HG02623 (cell line): Measurements from ENCODE around the gene PIGB.
"Not testable (repeated sequence)": the region's sequence is repeated elsewhere in the genome, so short reads cannot be mapped to it uniquely, and the experiment has no call there.

Source experiments
- ATAC-seq: cut with Tn5 transposase; IDR thresholded peaks from one replicate; pipeline ENCODE4 v1.9.1; 2021; ENCODE audit warnings: moderate library complexity; ENCODE audit not compliant: unreplicated experiment

PIGB gene

DNA sequence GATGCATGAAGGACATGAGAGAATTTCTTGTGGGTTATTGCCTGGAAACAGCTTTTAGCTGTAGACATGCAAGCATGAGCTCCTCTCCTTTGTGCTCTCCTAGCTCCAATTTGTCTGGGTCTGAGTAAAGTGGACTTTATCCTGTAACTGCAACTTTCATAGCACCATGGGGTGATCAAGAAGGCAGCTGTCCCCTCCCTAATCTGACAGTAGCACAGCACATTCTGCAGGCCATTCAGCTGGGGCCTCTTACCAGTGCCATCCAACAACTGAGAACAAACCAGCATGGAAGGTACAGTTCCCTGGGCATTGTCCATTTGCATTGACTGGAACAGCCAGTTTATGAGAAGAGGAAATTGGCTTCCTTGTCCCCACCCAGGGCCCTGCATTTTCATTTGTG, 21.7 kb upstream of the PIGB start:
- ATAC-seq: no peak

DNA sequence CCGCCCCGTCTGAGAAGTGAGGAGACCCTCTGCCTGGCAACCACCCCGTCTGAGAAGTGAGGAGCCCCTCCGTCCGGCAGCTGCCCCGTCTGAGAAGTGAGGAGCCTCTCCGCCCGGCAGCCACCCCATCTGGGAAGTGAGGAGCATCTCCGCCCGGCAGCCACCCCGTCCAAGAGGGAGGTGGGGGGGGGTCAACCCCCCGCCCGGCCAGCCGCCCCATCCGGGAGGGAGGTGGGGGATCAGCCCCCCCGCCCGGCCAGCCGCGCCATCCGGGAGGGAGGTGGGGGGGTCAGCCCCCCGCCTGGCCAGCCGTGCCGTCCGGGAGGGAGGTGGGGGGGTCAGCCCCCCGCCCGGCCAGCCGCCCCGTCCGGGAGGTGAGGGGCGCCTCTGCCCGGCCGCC, 16.2 kb upstream of the PIGB start:
- not testable (repeated sequence) for ATAC-seq

DNA sequence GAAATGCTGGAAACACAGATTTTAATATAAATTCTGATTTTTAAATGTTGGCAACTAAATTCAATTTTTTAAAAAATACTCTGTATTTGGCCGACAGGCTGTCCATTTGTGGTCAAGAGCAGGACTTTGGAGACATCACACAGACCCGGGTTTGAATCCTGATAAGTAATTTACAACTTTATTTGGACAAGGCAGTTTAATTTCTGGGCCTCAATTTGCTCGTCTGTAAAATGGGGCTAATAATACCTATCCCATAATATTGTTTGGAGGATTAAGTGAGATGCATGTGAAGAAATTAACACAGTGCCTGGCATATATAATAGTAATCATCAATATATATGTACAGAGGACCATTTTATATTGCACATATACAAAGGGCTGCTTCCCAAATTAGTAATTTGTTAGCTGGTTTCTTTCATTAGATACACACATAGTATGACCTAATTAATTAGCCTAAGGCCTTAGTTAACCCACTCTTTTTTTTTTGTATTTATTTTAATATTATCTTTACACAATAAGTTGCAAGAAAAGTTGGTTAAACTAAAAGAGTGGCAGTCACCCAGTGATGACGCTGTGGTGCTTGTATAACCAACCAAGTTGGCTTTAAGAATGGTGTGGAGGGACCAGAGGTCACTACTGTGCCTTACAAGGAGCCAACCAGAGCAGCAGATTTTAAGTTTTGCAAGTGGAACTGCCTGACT, 665 bp downstream of the PIGB start:
- ATAC-seq: peak; percentile 33

DNA sequence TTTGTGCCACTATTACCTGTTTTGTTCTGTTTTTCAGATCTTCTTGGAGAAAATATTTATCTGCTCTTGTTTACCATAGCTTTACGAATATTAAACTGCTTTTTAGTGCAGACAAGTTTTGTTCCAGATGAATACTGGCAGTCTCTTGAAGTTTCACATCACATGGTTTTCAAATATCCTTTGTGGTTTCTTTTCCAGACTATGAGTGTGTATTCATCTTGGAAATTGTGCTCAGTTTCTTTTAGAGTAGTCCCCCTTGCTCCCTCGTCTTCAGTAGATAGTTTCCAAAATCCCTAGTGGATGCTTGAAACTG, 1.2 kb downstream of the PIGB start:
- no peak for ATAC-seq

DNA sequence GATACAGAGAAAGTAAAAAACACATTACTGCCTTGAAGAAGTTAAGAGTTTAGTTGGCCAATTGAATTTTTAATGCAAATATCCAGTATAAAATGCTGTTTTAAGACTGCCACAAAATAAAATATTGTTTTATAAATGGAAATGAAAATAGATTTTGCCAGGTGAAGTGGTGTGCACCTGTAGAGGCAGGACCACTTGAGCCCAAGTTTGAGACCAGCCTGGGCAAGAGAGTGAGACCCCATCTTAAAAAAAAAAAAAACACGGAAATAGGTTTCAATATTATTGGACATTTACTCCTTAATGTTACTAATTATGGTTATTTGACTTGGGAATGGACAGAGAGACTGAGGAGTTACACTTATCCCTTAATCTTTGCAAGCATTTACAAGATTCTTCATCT, 1.9 kb downstream of the PIGB start:
- ATAC-seq: no peak

DNA sequence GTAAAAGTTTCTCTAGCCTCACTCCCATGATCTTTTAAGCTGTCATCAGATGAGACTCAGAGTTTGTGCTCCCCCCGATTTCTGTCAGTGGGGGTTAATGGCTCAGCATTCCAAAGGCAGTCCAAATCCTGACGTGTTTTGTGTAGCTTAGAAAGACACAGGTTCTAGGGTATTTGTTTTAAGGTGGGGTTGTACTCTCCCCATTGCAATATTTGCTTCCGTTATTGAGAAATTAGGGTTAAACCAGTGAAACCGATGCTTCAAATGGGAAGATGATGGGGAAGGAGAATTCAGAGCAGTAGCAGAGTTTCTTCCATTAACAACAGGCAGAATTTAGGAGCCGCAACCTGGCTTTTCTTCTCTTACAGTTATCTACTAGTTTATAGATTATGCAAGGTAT, 3.4 kb downstream of the PIGB start:
- ATAC-seq: no peak

DNA sequence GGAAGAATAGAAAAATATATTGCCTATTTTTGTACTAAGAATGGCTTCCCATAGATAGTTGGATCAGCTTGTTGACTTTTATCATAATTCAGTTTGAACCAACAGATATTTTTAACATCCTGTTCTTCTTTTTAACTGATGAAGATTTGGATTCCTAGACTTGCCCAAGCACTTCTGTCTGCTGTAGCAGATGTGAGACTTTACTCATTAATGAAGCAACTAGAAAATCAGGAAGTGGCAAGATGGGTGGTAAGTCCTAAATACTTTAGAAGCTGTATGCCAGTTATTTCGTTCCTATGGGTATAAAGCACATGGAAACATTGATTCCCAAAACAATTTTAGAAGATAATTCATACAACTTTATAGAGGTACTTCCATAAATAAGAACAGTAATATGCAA, 8.4 kb downstream of the PIGB start:
- ATAC-seq: no peak

DNA sequence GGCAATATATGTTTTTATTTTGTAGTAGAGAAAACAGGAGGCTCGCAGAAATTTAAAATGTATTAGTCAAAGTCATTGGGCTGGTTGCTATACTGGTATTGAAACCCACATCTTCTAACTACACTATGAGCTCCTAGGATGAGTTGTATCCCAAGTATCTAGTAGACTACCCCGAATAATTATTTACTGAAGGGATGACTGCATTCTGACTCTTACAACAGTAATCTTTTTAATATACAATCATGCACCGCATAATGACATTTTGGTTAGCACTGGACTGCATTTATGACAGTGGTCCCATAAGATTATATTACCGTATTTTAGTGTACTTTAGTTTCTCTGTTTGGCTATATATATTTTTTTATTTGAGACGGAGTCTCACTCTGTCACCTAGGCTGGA, 15.3 kb downstream of the PIGB start:
- ATAC-seq: no peak

DNA sequence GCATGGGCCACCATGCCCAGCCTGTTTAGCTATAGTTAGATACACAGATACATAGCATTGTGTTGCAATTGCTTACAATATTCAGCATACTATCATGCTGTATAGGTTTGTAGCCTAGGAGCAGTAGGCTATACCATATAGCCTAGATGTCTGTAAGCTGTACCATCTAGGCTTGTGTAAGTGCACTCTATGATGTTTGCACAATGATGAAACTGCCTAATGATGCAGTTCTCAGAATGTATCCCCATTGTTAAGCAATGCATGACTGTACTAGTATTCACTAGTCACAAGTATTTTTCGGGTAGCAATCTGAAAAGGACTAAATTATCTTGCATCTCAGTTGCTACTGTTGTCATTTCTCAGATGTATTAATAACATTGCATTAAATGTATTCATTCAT, 16.0 kb downstream of the PIGB start:
- no peak for ATAC-seq

DNA sequence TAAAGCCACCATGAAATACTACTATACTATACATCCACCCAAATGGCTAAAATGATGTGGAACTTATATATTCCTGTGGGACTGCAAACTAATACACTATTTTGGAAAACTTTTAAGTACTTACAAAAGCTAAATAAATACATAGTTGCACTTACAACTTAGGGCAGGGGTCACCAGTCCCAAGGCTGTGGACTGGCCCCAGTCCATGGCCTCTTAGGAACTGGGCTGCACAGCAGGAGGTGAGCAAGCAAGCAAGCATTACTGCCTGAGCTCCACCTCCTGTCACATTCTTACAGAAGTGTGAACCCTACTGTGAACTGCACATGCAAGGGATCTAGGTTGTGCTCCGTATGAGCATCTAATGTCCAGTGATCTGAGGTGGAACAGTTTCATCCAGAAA, 18.1 kb downstream of the PIGB start:
- no peak for ATAC-seq

DNA sequence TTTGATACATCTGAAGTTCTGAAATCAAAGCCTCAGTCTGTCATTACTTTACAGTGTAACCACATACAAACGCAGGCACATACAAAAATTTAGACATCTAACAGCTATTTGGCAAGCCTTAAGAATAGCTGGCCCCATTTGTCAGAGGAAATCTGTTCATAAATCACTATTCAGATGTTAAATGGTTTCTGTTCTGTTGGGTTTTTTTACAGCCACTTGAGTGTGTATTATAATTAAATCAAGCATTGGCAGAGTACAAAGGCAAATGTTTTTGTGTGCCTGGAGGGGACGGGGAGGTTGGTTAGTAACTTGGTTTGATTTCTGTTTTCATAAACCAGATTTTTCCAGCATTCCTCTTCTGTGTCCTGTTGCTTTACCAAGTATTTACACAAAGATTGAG, 24.1 kb downstream of the PIGB start:
- no peak for ATAC-seq

DNA sequence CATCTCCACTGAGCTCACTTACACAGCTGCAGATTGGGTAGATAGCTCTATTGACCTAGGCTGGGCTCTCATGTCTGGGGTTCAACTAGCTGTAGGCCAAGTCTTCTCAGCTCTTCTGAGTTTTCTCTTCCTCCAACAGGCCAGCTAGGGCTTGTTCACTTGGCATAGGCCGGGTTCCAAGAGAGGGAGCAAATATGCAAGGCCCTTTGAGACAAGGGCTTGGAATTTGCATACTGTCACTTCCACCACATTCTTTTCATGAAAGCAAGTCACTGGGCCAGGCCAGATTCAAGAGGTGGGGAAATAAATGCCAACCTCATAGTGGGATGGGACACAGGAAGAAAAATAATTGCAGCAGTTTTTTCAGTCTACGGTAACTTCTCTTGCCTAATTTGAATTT, 25.2 kb downstream of the PIGB start:
- ATAC-seq: no peak

DNA sequence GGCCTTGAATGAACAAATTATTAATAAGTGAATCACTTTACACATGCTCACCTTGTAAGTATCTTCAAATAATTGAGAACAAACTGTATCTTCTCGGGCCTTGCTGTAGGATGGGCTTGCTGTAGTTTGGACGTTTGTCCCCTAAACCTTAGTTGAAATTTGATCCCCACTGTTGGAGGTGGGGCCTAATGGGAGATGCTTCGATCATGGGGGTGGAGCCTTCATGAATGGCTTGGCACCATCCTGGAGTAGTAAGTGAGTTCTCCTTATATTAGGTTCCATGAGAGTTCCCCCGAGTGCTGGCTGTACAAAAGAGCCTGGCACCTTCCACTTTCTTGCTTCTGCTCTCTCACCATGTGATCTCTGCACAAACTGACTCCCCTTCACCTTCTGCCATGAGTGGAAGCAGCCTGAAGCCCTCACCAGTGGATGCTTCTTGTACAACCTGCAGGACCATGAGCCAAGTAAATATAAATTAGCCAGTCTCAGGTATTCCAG, 29.3 kb downstream of the PIGB start:
- no peak for ATAC-seq

DNA sequence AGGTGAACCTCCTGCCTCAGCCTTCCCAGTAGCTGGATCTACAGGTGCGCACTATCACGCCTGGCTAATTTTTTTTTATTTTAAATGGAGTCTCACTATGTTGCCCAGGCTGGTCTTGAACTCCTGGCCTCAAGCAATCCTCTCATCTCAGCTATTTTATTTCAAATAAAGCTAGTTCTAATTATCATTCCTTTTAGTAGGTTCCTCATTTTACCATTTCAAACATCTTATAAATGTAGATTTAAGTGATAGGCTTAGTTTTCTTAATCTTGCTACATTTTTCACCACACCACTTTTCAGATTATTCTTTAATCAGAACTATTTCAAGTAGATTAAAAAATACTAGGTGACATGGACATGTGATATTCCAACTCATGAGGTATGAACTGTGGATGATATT, 30.3 kb downstream of the PIGB start:
- ATAC-seq: no peak

DNA sequence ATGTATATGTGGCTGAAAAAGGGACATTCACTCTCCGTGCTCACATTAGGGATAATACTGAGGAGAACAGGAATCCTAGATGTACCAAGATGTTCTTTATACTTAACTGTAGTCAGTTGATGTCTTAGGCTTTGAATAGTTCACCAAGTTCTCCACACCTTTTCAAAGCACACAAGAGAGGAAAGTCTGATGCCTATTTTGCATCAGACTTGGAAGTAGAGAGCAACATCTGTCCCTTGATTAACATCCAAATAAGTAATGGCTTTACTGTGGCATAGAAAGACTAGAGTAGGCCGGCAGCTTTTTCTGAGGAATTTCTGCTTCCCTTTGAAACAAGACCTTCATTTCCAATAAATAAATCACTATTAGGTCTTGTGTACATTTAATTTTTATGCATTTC, 34.0 kb downstream of the PIGB start:
- ATAC-seq: no peak

DNA sequence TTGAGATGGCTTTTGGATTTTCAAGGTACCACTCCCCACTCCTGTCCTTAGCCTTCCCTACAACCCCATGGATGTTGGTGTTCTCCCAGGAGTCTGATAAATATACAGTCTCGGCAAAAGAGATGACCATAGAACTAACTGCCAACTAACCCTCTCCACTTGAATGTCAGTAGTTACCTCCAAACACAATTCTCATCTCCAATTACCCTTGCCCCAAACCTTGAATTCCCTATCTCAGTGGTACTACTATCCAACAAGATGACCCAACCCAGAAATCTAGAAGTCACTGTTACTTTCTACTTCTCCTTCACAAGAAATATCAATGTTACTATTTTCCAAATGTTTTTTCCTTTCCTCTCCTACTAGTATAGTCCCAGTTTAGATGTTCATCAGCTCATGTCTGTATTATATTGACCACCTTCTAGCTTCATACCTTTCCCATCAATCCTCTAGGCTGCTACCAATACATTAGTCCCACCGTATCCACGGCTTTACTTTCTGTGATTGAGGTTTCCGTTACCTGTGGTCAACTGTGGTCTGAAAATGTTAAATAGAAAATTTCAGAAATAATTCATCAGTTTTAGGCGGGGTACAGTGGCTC, 38.1 kb downstream of the PIGB start:
- no peak for ATAC-seq

DNA sequence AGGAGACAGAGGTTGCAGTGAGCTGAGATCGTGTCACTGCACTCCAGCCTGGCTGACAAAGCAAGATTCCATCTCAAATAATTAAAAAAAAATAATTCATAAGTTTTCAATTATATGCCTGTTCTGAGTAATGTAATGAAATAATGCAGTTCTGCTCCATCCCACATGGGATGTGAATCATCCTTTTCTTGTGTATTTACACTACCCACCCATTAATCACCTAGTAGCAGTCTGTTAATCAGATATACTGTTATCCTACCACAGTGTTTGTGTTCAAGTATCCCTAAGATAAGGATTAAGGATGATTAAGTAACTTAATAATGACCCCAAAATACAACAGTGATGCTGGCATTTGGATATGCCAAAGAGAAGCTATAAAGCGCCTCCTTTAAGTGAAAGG, 38.8 kb downstream of the PIGB start:
- ATAC-seq: no peak

DNA sequence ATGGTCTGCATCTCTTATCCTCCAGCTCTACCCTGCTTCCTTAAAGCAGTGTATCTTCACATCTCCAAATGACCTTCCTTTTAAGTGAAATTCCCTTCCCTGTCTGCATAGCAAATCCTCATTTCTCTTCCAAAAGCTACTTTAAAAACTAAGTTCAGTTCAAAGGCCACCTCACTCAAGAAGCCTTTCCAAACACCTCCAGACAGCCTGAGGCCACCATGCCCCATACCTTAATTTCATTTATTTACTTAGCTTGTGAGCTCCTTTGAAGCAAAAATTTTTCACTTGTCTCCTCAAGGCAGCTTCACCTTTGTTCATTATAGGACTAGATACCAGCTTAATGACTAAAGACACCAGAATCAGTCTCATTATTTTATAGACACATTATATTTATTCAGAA, 39.4 kb downstream of the PIGB start:
- no peak for ATAC-seq

DNA sequence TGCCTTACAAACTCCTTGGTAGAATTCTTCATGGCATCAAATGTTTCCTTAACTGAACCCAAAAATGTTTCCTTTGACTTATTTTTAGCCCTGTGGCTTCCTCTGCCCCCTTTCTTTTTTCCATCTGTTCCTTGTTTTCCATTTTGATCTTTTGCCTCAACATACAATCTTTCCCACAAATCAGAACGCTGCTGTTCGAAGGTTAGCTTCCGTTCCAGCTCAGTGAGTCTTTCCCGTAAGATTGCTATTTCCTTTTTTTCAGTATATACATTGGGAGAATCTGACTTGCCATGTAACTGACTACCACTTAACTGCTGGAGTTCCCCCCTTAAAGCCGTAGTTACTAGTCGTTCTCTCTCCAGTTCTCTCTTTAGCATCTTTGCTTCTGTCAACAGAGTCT, 41.2 kb downstream of the PIGB start:
- ATAC-seq: no peak

DNA sequence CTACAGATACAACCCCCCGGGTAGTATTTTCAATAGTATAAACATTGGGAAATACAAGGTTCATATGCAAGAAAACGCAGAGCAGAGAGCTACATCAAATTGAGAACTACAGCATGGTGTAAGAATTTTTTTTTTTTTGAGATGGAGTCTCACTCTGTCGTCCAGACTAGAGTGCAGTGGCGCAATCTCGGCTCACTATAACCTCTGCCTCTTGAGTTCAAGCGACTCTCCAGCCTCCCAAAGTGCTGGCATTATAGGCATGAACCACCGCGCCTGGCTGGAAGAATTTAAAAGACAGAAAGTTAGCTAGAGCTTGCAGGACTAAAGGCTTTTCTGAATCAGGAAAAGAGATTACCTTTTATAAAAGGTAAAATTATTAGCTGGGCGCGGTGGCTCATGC, 42.0 kb downstream of the PIGB start:
- ATAC-seq: no peak

DNA sequence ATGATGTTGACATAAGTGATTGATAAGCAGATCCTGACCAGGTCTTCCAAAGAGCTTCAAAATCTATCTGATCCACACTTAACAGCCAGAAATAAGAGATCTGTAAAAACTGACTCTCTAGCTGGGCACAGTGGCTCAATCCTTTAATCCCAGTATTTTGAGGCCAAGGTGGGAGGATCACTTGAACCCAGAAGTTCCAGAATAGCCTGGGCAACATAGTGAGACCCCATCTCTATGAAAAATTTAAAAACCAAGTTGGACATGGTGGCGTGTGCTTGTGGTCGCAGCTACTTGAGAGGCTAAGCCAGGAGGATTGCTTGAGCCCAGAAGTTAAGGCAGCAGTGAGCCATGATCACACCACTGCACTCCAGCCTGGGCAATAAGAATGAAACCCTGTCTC, 43.6 kb downstream of the PIGB start:
- ATAC-seq: no peak

DNA sequence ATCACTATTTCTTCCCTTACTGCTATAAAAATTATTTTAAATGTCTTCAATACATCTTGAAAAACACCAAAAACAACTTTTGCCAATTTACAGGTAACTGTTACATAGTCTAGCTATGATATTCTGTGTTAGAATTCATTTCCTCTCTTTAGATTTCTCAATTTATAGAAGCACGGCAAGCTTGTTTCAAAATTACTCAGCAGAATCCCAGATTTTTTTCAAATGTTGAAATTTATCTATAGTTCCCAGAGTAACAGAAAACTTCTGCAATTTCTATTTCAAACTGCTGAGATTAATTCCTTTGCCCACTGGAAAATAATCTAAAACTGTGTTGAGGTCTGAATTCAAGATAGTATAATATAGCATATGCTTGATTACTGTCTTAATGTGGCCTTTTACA, 48.0 kb downstream of the PIGB start:
- ATAC-seq: no peak
